Mammary epithelial cell (primary cell): ENCODE measurements around the gene PNLIPRP3.

Source experiments
- EZH2 ChIP-seq: IDR thresholded peaks from 2 replicates; pipeline ENCODE4 v1.6.1; 2012; ENCODE audit warnings: low read length, inconsistent platforms, borderline replicate concordance
- TF ChIP-seq, protein P1 (sequence below), 2 donors: IDR thresholded peaks in 1 of 2; conservative IDR thresholded peaks in 1 of 2; 2 replicates each; pipeline ENCODE4 v1.5.1; 2011 to 2012; ENCODE audit warnings: inconsistent platforms in 2 of 2, low read length in 2 of 2, mild to moderate bottlenecking in 2 of 2, control low read depth in 1 of 2, low read depth in 1 of 2; ENCODE audit not compliant: insufficient read depth in 1 of 2; ENCODE audit errors: extremely low read depth in 1 of 2

- TF ChIP-seq, protein P1, sequence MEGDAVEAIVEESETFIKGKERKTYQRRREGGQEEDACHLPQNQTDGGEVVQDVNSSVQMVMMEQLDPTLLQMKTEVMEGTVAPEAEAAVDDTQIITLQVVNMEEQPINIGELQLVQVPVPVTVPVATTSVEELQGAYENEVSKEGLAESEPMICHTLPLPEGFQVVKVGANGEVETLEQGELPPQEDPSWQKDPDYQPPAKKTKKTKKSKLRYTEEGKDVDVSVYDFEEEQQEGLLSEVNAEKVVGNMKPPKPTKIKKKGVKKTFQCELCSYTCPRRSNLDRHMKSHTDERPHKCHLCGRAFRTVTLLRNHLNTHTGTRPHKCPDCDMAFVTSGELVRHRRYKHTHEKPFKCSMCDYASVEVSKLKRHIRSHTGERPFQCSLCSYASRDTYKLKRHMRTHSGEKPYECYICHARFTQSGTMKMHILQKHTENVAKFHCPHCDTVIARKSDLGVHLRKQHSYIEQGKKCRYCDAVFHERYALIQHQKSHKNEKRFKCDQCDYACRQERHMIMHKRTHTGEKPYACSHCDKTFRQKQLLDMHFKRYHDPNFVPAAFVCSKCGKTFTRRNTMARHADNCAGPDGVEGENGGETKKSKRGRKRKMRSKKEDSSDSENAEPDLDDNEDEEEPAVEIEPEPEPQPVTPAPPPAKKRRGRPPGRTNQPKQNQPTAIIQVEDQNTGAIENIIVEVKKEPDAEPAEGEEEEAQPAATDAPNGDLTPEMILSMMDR (conservative IDR thresholded peaks at IDR 0.05 in 1 of 2, IDR thresholded peaks at IDR 0.05 in 1 of 2; ENCODE audit: extremely low read depth in 1 of 2, insufficient read depth in 1 of 2, low read depth in 1 of 2, low read length in 2 of 2), result no peak
- no peak for TF ChIP-seq EZH2
These were observed 18.9 kb upstream of the PNLIPRP3 start for GRCh38 chr10:116408719-116409118.
